ENCODE data around the gene SAMD1.

The SAMD1 gene

DNA sequence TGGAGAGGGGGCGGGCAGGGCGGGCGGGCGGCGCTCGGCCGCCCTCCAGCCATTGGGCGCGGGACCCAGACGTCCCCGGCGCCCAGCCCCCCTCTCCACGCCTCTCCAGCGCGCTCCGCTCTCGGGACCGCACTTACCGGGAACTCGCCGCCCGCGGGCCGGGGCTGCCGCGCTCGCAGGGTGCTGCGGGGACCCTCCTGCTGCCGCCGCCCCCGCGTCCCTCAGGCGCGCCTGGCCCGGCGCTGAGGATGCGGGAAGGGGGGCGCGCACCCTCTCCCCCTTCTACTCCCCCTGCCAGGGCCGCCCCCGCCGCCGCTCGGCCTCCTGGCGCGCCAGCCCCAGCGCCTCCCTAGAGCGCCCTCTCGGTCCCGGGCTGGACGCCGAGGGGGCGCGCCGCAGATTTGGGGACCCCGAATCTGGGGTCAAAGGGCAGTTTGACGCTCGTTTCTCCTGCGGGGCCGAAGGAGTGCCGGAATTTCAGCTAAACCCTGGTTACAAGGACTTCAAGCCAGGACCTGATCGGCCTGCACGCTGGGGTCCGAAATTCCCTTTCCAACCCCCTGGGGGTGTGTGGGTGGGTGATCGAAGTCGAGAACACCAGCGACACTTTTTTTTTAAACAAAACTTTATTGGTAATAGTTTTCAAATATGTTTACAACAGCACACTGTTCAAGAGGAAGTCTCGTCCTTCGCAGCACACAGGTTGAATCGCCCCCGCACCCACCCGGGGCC is 696 bp upstream of the SAMD1 start:
- POLR2A ChIA-PET (ENCODE audit: low non-redundant PET) = no interaction called here
- peak overlapping the region; percentile 92 for H3K27ac ChIP-seq
- CTCF ChIA-PET = no interaction called here
- peak; percentile 43 for DNase-seq (ENCODE audit: low spot score)
- TF ChIP-seq CTCF (conservative IDR thresholded peaks at IDR 0.05; ENCODE audit: low read depth) = peak; percentile 42

DNA sequence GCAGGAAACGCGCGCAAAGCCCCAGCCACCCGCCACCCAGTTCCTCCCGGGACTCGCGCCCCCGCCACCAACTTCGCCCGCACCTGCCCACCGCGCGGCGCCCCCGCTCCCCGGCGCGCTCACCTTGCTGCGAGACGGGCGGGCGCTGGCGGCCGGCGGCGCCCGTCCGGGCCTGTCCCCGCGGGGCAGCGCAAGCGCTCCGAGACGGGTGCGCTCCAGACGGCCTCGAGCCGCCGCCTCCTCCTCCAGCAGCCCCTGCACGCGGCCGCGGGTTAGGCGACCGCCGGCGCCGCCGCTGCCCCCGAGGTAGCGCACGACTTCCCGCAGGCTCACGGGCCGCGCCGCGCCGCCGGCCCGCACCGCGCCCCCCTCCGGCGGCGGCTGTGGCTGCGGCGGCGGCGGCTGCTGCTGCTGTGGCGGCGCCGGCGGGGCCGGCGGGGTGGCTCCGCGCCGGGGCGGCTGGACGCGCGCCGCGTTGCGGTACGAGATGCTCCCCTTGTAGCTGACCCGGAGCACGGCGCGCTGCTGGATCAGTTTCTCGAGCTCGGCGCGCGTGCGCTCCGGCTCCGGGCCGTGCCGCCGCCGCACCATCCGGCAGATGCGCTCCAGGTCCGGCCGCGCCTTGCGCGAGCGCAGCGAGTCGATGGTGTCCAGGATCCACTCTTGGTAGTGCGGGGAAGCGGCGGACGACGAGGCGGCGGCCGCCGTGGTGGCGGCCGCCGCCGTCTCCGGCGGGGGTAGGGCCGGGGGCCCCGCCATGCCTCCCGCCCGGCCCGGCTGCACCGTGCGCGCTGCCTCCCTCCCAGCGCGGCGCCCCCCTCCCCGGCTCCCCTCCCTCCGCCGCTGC is 666 bp downstream of the SAMD1 start:
- H3K27ac ChIP-seq = peak overlapping the region; percentile 92
- CTCF ChIA-PET = interaction anchor here (0.5 kb wide), 1 partner anchor 127 kb away, joined by 3 read pairs; no protein-coding TSS in a partner anchor
- TF ChIP-seq CTCF (conservative IDR thresholded peaks at IDR 0.05; ENCODE audit: low read depth) = peak; percentile 38; the same call in 1 of the 2 replicates
- DNase-seq (ENCODE audit: low spot score) = peak; percentile 44
- POLR2A ChIA-PET (ENCODE audit: low non-redundant PET) = interaction anchor here (0.7 kb wide), 1 partner anchor 33 kb away, joined by 3 read pairs; no protein-coding TSS in a partner anchor

DNA sequence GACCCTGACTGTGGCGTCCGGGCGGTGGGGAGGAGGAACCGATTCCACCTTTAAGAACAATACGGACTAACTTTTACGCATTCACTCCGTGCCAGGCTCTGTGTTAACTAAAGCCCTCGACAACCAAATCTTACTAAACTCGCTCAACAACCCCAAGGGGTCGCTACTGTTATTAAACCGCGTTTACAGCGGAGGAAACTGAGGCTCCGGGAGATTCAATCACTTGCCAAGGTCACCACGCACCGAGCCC is 1.2 kb downstream of the SAMD1 start:
- DNase-seq (ENCODE audit: low spot score) = no peak
- ChIA-PET POLR2A (ENCODE audit: low non-redundant PET) (no interaction called here), CTCF (interaction anchor here (0.5 to 0.6 kb wide), 3 partner anchors 31 to 259 kb away, joined by 3 to 4 read pairs (median 3); no protein-coding TSS in a partner anchor)
- TF ChIP-seq CTCF (conservative IDR thresholded peaks at IDR 0.05; ENCODE audit: low read depth) = no peak
- H3K27ac ChIP-seq = peak overlapping the region; percentile 92

GRCh38 chr19:14088634-14089411 is 1.7 kb downstream of the SAMD1 start:
- no peak for DNase-seq (ENCODE audit: low spot score)
- H3K27ac ChIP-seq = peak overlapping the region; percentile 92
- no peak for TF ChIP-seq CTCF (conservative IDR thresholded peaks at IDR 0.05; ENCODE audit: low read depth)
- ChIA-PET POLR2A (ENCODE audit: low non-redundant PET) (no interaction called here), CTCF (interaction anchor here (0.5 to 0.6 kb wide), 3 partner anchors 30 to 259 kb away, joined by 3 to 4 read pairs (median 3); no protein-coding TSS in a partner anchor)

GRCh38 chr19:14086098-14086497 is 4.5 kb downstream of the SAMD1 start:
- TF ChIP-seq CTCF (conservative IDR thresholded peaks at IDR 0.05; ENCODE audit: low read depth) = no peak
- ChIA-PET CTCF (no interaction called here), POLR2A (ENCODE audit: low non-redundant PET) (no interaction called here)
- H3K27ac ChIP-seq = no peak overlapping the region
- no peak for DNase-seq (ENCODE audit: low spot score)

- H3K27ac ChIP-seq = peak within 1 kb of the TSS; percentile 51
- ChIA-PET POLR2A (ENCODE audit: low non-redundant PET) (no interaction called here), CTCF (no interaction called here)
- no peak for TF ChIP-seq CTCF (conservative IDR thresholded peaks at IDR 0.05; ENCODE audit: low read depth)
- DNase-seq (ENCODE audit: low spot score) = no peak
Observed at GRCh38 chr19:14085309-14085995, 5.1 kb downstream of the SAMD1 start, which contains the start of gene C19orf67. TSS of gene C19orf67 (minus strand) at chr19:14085783. CDS start at chr19:14085627, 156 bp downstream.

Measured in RWPE1 (cell line).